ENCODE results near the gene SLC37A4. TPM values are rescaled to one million over a fixed set of nuclear protein-coding genes. Genes with fewer than 3 reads are reported as not detected.

The SLC37A4 gene
- total and polyA plus RNA-seq, 2 of the 13 experiments (the other 11 are each of a cell fraction or from before 2014, with no cell fraction given): 43.0 to 56.1 TPM

DNA sequence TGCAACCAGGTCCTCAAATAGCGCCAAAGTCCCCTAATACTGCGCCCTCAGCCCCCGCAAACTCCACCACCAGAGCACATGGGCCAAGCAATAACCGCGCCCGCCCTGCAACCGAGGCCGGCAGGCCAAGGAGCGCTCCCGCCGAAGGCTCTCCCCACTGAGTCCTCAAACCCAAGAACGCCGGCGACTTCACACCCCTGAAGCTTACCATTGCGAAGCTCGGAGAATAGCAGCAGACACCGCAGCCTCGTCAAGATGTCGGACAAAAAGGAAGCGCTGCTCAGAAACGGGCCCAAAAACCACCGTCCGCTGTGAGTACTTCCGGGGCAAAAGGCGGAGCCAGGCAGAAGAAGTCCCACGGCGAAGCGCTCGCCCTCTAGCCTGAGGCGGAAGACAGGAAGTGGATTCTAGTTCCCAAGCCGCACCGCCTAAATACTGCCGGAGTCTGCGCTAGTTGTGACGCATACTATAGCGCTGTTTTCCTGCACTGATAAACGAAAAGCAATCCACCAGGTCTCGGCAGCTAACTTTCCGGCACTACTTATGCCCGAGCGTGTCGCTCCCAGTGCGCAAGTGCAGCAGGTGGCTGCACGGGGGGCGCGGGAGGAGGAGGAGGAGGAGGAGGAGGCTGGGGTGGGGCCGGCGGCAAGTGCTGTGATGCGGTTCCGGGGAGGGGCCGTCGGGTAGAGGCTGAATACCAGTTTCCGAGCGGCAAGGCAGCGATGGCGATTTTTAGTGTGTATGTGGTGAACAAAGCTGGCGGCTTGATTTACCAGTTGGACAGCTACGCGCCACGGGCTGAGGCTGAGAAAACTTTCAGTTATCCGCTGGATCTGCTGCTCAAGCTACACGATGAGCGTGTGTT lies 12.4 kb downstream of the SLC37A4 start, which contains the start of the genes RPS25 and TRAPPC4 (continued):
- TF ChIP-seq, protein P1, sequence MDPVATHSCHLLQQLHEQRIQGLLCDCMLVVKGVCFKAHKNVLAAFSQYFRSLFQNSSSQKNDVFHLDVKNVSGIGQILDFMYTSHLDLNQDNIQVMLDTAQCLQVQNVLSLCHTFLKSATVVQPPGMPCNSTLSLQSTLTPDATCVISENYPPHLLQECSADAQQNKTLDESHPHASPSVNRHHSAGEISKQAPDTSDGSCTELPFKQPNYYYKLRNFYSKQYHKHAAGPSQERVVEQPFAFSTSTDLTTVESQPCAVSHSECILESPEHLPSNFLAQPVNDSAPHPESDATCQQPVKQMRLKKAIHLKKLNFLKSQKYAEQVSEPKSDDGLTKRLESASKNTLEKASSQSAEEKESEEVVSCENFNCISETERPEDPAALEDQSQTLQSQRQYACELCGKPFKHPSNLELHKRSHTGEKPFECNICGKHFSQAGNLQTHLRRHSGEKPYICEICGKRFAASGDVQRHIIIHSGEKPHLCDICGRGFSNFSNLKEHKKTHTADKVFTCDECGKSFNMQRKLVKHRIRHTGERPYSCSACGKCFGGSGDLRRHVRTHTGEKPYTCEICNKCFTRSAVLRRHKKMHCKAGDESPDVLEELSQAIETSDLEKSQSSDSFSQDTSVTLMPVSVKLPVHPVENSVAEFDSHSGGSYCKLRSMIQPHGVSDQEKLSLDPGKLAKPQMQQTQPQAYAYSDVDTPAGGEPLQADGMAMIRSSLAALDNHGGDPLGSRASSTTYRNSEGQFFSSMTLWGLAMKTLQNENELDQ (CRISPR knock-in tag; IDR thresholded peaks at IDR 0.05; ENCODE audit: borderline replicate concordance): no peak
- peak; percentile 58 for TF ChIP-seq ERF (CRISPR knock-in tag; IDR thresholded peaks at IDR 0.05)
- TF ChIP-seq RBAK (CRISPR knock-in tag; IDR thresholded peaks at IDR 0.05): no peak
- no peak for TF ChIP-seq KLF6 (CRISPR knock-in tag; IDR thresholded peaks at IDR 0.05)
- TF ChIP-seq, protein P2, sequence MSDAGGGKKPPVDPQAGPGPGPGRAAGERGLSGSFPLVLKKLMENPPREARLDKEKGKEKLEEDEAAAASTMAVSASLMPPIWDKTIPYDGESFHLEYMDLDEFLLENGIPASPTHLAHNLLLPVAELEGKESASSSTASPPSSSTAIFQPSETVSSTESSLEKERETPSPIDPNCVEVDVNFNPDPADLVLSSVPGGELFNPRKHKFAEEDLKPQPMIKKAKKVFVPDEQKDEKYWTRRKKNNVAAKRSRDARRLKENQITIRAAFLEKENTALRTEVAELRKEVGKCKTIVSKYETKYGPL (CRISPR knock-in tag; IDR thresholded peaks at IDR 0.05): peak; percentile 50; the same call in 1 of the 2 replicates
- TF ChIP-seq, protein P3, sequence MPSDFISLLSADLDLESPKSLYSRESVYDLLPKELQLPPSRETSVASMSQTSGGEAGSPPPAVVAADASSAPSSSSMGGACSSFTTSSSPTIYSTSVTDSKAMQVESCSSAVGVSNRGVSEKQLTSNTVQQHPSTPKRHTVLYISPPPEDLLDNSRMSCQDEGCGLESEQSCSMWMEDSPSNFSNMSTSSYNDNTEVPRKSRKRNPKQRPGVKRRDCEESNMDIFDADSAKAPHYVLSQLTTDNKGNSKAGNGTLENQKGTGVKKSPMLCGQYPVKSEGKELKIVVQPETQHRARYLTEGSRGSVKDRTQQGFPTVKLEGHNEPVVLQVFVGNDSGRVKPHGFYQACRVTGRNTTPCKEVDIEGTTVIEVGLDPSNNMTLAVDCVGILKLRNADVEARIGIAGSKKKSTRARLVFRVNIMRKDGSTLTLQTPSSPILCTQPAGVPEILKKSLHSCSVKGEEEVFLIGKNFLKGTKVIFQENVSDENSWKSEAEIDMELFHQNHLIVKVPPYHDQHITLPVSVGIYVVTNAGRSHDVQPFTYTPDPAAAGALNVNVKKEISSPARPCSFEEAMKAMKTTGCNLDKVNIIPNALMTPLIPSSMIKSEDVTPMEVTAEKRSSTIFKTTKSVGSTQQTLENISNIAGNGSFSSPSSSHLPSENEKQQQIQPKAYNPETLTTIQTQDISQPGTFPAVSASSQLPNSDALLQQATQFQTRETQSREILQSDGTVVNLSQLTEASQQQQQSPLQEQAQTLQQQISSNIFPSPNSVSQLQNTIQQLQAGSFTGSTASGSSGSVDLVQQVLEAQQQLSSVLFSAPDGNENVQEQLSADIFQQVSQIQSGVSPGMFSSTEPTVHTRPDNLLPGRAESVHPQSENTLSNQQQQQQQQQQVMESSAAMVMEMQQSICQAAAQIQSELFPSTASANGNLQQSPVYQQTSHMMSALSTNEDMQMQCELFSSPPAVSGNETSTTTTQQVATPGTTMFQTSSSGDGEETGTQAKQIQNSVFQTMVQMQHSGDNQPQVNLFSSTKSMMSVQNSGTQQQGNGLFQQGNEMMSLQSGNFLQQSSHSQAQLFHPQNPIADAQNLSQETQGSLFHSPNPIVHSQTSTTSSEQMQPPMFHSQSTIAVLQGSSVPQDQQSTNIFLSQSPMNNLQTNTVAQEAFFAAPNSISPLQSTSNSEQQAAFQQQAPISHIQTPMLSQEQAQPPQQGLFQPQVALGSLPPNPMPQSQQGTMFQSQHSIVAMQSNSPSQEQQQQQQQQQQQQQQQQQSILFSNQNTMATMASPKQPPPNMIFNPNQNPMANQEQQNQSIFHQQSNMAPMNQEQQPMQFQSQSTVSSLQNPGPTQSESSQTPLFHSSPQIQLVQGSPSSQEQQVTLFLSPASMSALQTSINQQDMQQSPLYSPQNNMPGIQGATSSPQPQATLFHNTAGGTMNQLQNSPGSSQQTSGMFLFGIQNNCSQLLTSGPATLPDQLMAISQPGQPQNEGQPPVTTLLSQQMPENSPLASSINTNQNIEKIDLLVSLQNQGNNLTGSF (CRISPR knock-in tag; IDR thresholded peaks at IDR 0.05): peak; percentile 54; the same call in 1 of the 2 replicates
- TF ChIP-seq GATAD1 (CRISPR knock-in tag; IDR thresholded peaks at IDR 0.05): peak; percentile 94
- no peak for TF ChIP-seq TCF7L2 (IDR thresholded peaks at IDR 0.05; ENCODE audit: low read depth, low read length)
- TF ChIP-seq HHEX (CRISPR knock-in tag; IDR thresholded peaks at IDR 0.05): no peak
- TF ChIP-seq NPAS2 (CRISPR knock-in tag; IDR thresholded peaks at IDR 0.05; ENCODE audit: borderline replicate concordance): no peak
- TF ChIP-seq TP53 (CRISPR knock-in tag; conservative IDR thresholded peaks at IDR 0.05): no peak
- TF ChIP-seq ZNF891 (CRISPR knock-in tag; IDR thresholded peaks at IDR 0.05): no peak; the same call in 1 of the 2 replicates
- TF ChIP-seq, protein P4, sequence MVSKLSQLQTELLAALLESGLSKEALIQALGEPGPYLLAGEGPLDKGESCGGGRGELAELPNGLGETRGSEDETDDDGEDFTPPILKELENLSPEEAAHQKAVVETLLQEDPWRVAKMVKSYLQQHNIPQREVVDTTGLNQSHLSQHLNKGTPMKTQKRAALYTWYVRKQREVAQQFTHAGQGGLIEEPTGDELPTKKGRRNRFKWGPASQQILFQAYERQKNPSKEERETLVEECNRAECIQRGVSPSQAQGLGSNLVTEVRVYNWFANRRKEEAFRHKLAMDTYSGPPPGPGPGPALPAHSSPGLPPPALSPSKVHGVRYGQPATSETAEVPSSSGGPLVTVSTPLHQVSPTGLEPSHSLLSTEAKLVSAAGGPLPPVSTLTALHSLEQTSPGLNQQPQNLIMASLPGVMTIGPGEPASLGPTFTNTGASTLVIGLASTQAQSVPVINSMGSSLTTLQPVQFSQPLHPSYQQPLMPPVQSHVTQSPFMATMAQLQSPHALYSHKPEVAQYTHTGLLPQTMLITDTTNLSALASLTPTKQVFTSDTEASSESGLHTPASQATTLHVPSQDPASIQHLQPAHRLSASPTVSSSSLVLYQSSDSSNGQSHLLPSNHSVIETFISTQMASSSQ (IDR thresholded peaks at IDR 0.05; ENCODE audit: low read depth): no peak; the same call in 1 of the 2 replicates
- TF ChIP-seq, protein P4 (CRISPR knock-in tag; IDR thresholded peaks at IDR 0.05; ENCODE audit: borderline replicate concordance): peak; percentile 68; the same call in 1 of the 2 replicates
- TF ChIP-seq TGIF2 (CRISPR knock-in tag; IDR thresholded peaks at IDR 0.05): no peak
- TF ChIP-seq ZNF589 (CRISPR knock-in tag; conservative IDR thresholded peaks at IDR 0.05): peak; percentile 47

Data from HepG2 (cell line).